CD4-positive, alpha-beta T cell treated with Interleukin-6 at 100 ng/mL for 8 hours (primary cell): Measurements from ENCODE around the gene C1QTNF3.

Experiments
- DNase-seq: peaks from one replicate; pipeline ENCODE4 v3.0.0-alpha.2; 2020; ENCODE audit warnings: mixed read lengths, low spot score

Gene C1QTNF3

DNA sequence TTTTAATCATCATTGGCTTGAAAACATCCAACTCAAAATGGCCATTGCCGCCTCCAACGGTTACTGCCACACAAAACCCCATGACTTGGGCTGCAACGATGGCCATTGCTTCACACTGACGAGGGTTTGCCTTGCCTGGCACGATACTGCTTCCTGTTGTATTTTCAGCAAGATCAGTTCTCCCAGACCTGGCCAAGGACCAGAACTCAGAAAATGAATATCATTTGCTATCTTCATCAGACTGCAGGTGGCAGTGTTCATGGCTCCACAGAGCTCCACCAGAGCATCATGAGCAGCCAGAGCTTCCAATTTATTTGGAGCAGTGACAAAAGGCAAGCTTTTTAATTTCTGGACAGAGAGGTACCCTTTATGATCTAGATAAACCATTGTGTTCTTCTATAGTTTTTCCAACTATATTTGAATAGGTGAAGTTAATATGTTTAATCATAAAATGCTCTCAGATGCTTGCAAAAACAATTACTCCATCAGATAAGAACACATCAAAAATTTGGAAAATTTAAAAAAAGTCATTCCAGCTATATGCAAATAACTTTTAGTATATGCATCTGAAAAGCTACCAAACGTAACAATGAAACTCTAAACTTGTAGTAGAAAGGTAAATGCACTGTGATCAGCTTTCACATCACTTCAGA, 45.6 kb downstream of the C1QTNF3 start:
- DNase-seq, result peak; percentile 45

GRCh38 chr5:33995865-33996264, 47.1 kb downstream of the C1QTNF3 start:
- no peak for DNase-seq

- DNase-seq, result no peak
These were observed 48.2 kb downstream of the C1QTNF3 start for GRCh38 chr5:33994845-33995244.

DNA sequence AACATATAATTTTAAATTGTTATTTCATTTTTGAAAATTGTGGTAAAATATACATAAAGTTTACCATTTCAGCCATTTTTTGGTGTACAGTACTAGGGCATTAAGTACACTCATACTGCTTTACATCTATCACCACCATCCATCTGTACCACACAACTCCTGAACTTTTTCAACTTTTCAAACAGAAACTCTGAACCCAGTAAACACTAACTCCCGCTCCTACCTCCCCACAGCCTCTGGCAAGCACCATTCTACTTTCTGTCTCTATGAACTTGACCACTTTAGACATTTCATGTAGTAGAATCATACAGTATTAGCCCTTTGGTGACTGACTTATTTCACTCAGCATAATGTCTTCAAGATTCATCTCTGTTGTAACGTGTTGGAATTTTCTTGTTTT, 50.1 kb downstream of the C1QTNF3 start:
- DNase-seq, result no peak

- no peak for DNase-seq
These were observed 57.6 kb downstream of the C1QTNF3 start for GRCh38 chr5:33985447-33985846.

GRCh38 chr5:33984671-33985124, 58.3 kb downstream of the C1QTNF3 start, which contains the start of gene SLC45A2:
Gene SLC45A2 (minus strand): TSS chr5:33984693. CDS start chr5:33984583, 110 bp downstream.
- no peak for DNase-seq

DNA sequence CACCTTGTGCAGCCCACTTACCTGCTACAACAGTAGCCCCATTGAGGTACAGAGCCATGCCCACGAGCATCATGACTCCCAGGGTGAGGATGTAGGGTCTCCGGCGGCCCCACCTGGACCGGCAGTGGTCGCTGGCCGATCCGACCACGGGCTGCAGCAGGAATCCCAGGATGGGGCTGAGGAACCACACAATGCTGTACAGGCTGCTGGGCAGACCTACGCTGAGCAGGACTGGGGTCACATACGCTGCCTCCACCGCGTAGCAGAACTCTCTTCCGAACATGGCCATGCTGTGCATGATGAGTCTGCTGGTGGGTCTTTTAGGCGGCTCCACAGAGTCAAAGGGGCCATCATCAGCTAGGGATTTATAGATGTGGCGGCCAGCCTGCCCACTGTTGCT, 58.8 kb downstream of the C1QTNF3 start:
- DNase-seq, result no peak

GRCh38 chr5:33981408-33982162, 61.4 kb downstream of the C1QTNF3 start:
- DNase-seq, result no peak

- DNase-seq, result no peak
These were observed 63.0 kb downstream of the C1QTNF3 start for GRCh38 chr5:33980030-33980429.

GRCh38 chr5:33978306-33978705, 64.7 kb downstream of the C1QTNF3 start:
- DNase-seq, result no peak

DNA sequence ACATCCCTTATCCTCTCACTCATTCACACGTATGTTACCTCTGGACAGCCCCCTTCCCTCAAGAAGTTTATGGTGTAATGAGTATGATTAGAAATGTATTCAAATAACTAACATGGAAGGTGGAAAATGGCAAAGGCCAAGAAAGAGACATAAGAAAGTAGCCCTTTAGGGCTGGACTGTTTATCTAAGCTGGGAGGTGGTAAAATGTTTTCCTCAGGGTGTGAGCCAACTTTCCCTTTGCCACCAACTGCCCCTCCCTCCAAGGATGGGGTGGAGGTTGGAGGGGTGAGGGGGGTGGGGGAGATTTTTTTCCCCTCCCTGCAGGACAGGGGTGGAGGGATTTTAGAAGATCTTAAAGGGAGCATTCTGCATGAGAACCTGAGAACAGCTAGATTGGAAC, 66.7 kb downstream of the C1QTNF3 start:
- DNase-seq, result no peak

- DNase-seq, result no peak
These were observed 67.2 kb downstream of the C1QTNF3 start for GRCh38 chr5:33975852-33976251.

GRCh38 chr5:33973271-33973670, 69.7 kb downstream of the C1QTNF3 start:
- DNase-seq, result no peak

- DNase-seq, result no peak
These were observed 73.2 kb downstream of the C1QTNF3 start for GRCh38 chr5:33969572-33970452.

GRCh38 chr5:33968211-33969005, 74.6 kb downstream of the C1QTNF3 start:
- DNase-seq, result no peak
